Sigmoid colon (tissue), 7 donors: ENCODE data around the gene ACTA2. TPM values are rescaled to one million over a fixed set of nuclear protein-coding genes. Genes with fewer than 3 reads are reported as not detected.

ENCODE experiments used
- DNase-seq: peaks from one replicate; pipeline ENCODE4 v3.0.0-alpha.2; 2019
- H3K27ac ChIP-seq, 4 donors: fragments of 200-600 bp; sonication (generic); one replicate each; pipeline ENCODE4 v1.5.1; 2016 to 2019; ENCODE audit warnings: mild to moderate bottlenecking in 1 of 4
- H3K27me3 ChIP-seq, 3 donors: fragments of 200-600 bp; sonication (generic); one replicate each; pipeline ENCODE4 v1.5.1; 2019; ENCODE audit warnings: mild to moderate bottlenecking in 1 of 3
- H3K36me3 ChIP-seq, 4 donors: fragments of 200-600 bp; sonication (generic); one replicate each; pipeline ENCODE4 v1.5.1; 2016 to 2019
- H3K4me1 ChIP-seq, 4 donors: fragments of 200-600 bp; sonication (generic); one replicate each; pipeline ENCODE4 v1.5.1; 2017 to 2019
- H3K4me3 ChIP-seq, 4 donors: fragments of 200-600 bp; sonication (generic); one replicate each; pipeline ENCODE4 v1.5.1; 2017 to 2019; ENCODE audit warnings: mild to moderate bottlenecking in 2 of 4, moderate library complexity in 1 of 4
- H3K9me3 ChIP-seq, 4 donors: fragments of 200-600 bp in 3 of 4; sonication (generic) in 3 of 4; one replicate each; pipeline versions ENCODE4 v1.5.1 to v1.6.1; 2013 to 2019
- CTCF ChIP-seq, 4 experiments: fragments of 450-650 bp in 3 of 4; fragments of 200-600 bp in 1 of 4; IDR thresholded peaks; one replicate each; pipeline ENCODE4 v1.5.1; 2016 to 2019; ENCODE audit warnings: antibody characterized with exemption in 4 of 4, mild to moderate bottlenecking in 3 of 4, moderate library complexity in 2 of 4
- EP300 ChIP-seq, 4 donors: sonication (generic); formaldehyde crosslinking; IDR thresholded peaks; one replicate each; pipeline ENCODE4 v1.6.1; 2017; ENCODE audit warnings: antibody characterized with exemption in 4 of 4
- POLR2A ChIP-seq, 2 donors: fragments of 450-650 bp; IDR thresholded peaks; one replicate each; pipeline ENCODE4 v1.6.1; 2016; ENCODE audit warnings: antibody characterized with exemption in 2 of 2, mild to moderate bottlenecking in 2 of 2, moderate library complexity in 2 of 2
- POLR2AphosphoS5 ChIP-seq, 4 donors: sonication (generic); formaldehyde crosslinking; IDR thresholded peaks; one replicate each; pipeline ENCODE4 v1.6.1; 2017; ENCODE audit warnings: antibody characterized with exemption in 4 of 4
- WGBS, 2 donors: extraction: QIAGEN DNeasy Blood & Tissue Kit; methylation state at CpG; one replicate each; pipeline ENCODE4 v1.1.7; 2013; 5-methylcytosine and 5-hydroxymethylcytosine counted together
- intact Hi-C: fragments of 100-400 bp; cut with DNase I; formaldehyde crosslinking; loops from one replicate; pipeline ENCODE4 v1.15.1; 2023
- polyA plus RNA-seq, 3 donors: library from polyadenylated mRNA; stranded (reverse); fragments of 200-250 nt; gene quantifications; one replicate each; pipeline ENCODE4 v1.2.3, GENCODE V29; 2013
- total RNA-seq, 4 donors: library from RNA; depleted of rRNA; stranded (reverse); fragments of >200 nt; gene quantifications; one replicate each; pipeline ENCODE4 v1.1.0, GENCODE V29; 2016
- donor health status: healthy with polysubstance abuse.
- donor health status: Bipolar disorder and iron deficiency.
- donor health status: healthy.

The ACTA2 gene
- total and polyA plus RNA-seq, 7 donors: 43.7 to 5,444 (median 2,072) TPM

GRCh38 chr10:88980247-88980646, 27.7 kb upstream of the ACTA2 start:
- intact Hi-C loops: no loop called here
- no peak for DNase-seq
- TF ChIP-seq POLR2AphosphoS5 (IDR thresholded peaks at IDR 0.05) (peak in 3 of 4 donors; percentile 46 to 56 (median 47)), EP300 (IDR thresholded peaks at IDR 0.05) (no peak)
- 74 to 87% methylated on average over 4 of the region's 4 CpGs for WGBS, 2 donors
- H3K4me1 ChIP-seq: peaks cover 0 to 75% (median 70%) of the 10 kb centered on the region in 4 donors
- H3K36me3 ChIP-seq: no peaks in the 10 kb centered on the region
- H3K27ac ChIP-seq: peak overlapping the region; percentile 80 to 98 (median 84)
- no peaks in the 10 kb centered on the region for H3K9me3 ChIP-seq
- H3K27me3 ChIP-seq: no peaks in the 10 kb centered on the region
- H3K4me3 ChIP-seq: no peak overlapping the region

GRCh38 chr10:88979603-88980002, 27.0 kb upstream of the ACTA2 start:
- Histone ChIP-seq H3K9me3 (no peaks in the 10 kb centered on the region), H3K27me3 (no peaks in the 10 kb centered on the region), H3K36me3 (no peaks in the 10 kb centered on the region), H3K4me3 (peak overlapping the region in 1 of 4 donors; percentile 15), H3K4me1 (peaks cover 0 to 74% (median 69%) of the 10 kb centered on the region in 4 donors), H3K27ac (peak overlapping the region; percentile 80 to 98 (median 84))
- no peak for TF ChIP-seq POLR2AphosphoS5 (IDR thresholded peaks at IDR 0.05)
- no peak for TF ChIP-seq EP300 (IDR thresholded peaks at IDR 0.05)
- no peak for TF ChIP-seq POLR2A (IDR thresholded peaks at IDR 0.05)
- TF ChIP-seq CTCF (IDR thresholded peaks at IDR 0.05): no peak
- 88% methylated on average over 4 of the region's 4 CpGs for WGBS, 2 donors
- intact Hi-C loops: no loop called here
- no peak for DNase-seq

GRCh38 chr10:88979153-88979562, 26.6 kb upstream of the ACTA2 start:
- no peaks in the 10 kb centered on the region for H3K9me3 ChIP-seq
- peak overlapping the region; percentile 80 to 98 (median 84) for H3K27ac ChIP-seq
- intact Hi-C loops: no loop called here
- peak; percentile 93 for DNase-seq
- WGBS, 2 donors: 40 to 73% methylated on average over 5 of the region's 5 CpGs
- H3K4me3 ChIP-seq: peak overlapping the region in 1 of 4 donors; percentile 15
- H3K36me3 ChIP-seq: no peaks in the 10 kb centered on the region
- peaks cover 0 to 74% (median 69%) of the 10 kb centered on the region in 4 donors for H3K4me1 ChIP-seq
- peak; percentile 40 to 86 (median 73) for TF ChIP-seq EP300 (IDR thresholded peaks at IDR 0.05)
- peak; percentile 81 to 93 (median 92) for TF ChIP-seq POLR2AphosphoS5 (IDR thresholded peaks at IDR 0.05)
- no peak for TF ChIP-seq CTCF (IDR thresholded peaks at IDR 0.05)
- no peak for TF ChIP-seq POLR2A (IDR thresholded peaks at IDR 0.05)
- no peaks in the 10 kb centered on the region for H3K27me3 ChIP-seq

- no peaks in the 10 kb centered on the region for H3K9me3 ChIP-seq
- no peaks in the 10 kb centered on the region for H3K27me3 ChIP-seq
- no peak for DNase-seq
- H3K4me3 ChIP-seq: no peak overlapping the region
- intact Hi-C loops: no loop called here
- H3K4me1 ChIP-seq: peaks cover 0 to 74% (median 70%) of the 10 kb centered on the region in 4 donors
- no peaks in the 10 kb centered on the region for H3K36me3 ChIP-seq
- no peak for TF ChIP-seq EP300 (IDR thresholded peaks at IDR 0.05)
- TF ChIP-seq POLR2A (IDR thresholded peaks at IDR 0.05): no peak
- TF ChIP-seq POLR2AphosphoS5 (IDR thresholded peaks at IDR 0.05): no peak
- no peak for TF ChIP-seq CTCF (IDR thresholded peaks at IDR 0.05)
- peak overlapping the region; percentile 80 to 98 (median 84) for H3K27ac ChIP-seq
- 95 to 100% methylated on average over 2 of the region's 2 CpGs for WGBS, 2 donors
Observed at GRCh38 chr10:88978463-88978862, 25.9 kb upstream of the ACTA2 start.

- DNase-seq: no peak
- Histone ChIP-seq H3K27me3 (no peaks in the 10 kb centered on the region), H3K4me1 (peaks cover 0 to 69% (median 58%) of the 10 kb centered on the region in 4 donors), H3K36me3 (no peaks in the 10 kb centered on the region), H3K27ac (peak overlapping the region; percentile 67 to 85 (median 74)), H3K9me3 (no peaks in the 10 kb centered on the region), H3K4me3 (peak overlapping the region; percentile 36 to 51 (median 42))
- intact Hi-C loops: no loop called here
- 41 to 65% methylated on average over 3 of the region's 3 CpGs for WGBS, 2 donors
- TF ChIP-seq EP300 (IDR thresholded peaks at IDR 0.05): no peak
- no peak for TF ChIP-seq CTCF (IDR thresholded peaks at IDR 0.05)
- no peak for TF ChIP-seq POLR2AphosphoS5 (IDR thresholded peaks at IDR 0.05)
- no peak for TF ChIP-seq POLR2A (IDR thresholded peaks at IDR 0.05)
Observed at GRCh38 chr10:88975377-88975720, 22.8 kb upstream of the ACTA2 start.
